Measurements from ENCODE around the gene UBE2H. TPM values are rescaled to one million over a fixed set of nuclear protein-coding genes. Genes with fewer than 3 reads are reported as not detected.

Gene UBE2H
- total RNA-seq, 1 experiment from 2014 or later: 115 TPM

DNA sequence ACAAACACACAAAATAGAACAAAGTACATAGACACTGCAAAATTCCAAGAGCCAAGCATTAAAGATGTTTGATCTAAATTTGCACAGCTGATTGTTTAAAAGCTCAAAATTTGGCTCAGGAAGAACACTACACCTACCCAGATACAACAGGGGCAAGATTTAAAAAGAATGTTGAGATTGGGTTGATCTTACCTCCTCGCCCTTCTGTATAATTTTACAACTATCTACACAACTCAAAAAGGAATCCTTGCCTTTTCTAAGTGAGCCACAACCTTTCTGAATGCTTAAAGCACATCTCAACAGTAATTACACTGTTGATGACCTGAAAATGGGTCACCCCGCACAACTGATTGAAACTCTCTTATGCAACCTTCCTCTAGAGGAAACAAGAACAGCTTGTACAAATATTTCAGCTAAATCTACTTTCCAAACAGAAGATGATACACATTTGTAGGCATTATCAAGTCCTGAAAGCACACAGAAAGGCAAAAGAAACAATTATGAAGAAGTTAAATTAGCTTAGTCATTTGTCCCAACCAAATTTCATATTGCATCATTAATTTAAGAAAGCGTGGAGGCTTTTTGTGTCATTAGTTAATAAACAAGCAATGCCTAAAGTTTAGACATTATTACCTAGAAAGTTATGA, 75.5 kb downstream of the UBE2H start:
- peaks cover 30% of the 10 kb centered on the region for H3K4me1 Mint-ChIP-seq (ENCODE audit: low read depth, unreplicated experiment)

DNA sequence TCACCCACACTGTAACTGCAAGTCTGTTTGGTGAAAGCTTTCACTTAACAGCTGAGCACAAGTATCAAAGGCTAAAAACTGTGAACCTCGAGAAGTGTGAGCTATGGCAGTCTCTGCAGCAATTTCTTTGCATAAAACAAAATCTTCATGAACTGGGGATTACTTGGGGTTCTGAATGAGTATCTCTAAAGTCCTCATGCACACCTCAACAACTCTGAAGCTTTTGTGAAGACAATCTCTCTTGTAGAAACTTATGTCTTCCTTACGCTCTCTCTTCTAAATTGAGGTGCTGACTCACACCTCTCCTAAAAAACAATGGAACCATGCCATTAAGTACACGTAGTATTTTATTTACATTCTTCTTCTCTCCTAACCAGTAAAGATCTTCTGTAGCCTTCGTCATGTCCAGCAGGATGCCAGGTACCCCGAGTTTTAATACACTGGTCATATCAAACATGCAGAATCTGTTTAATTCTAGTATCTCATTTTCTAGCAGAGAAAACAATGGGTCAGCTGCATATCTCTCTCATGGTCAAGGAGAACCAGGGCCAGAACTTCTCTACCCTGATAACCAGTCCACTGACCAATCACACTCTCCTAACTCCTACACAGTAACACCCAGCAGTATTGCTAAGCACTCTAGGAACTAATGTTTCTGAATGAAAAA, 76.9 kb downstream of the UBE2H start:
- Mint-ChIP-seq H3K27me3 (ENCODE audit: unreplicated experiment) (no peaks in the 10 kb centered on the region), H3K27ac (ENCODE audit: unreplicated experiment) (no peak overlapping the region), H3K9me3 (ENCODE audit: low read depth, unreplicated experiment) (no peaks in the 10 kb centered on the region), H3K4me3 (ENCODE audit: low read depth, unreplicated experiment) (no peak overlapping the region), H3K4me1 (ENCODE audit: low read depth, unreplicated experiment) (peaks cover 30% of the 10 kb centered on the region), H3K36me3 (ENCODE audit: insufficient read depth, unreplicated experiment) (peaks cover 24% of the 10 kb centered on the region)
- TF ChIP-seq, protein P1, sequence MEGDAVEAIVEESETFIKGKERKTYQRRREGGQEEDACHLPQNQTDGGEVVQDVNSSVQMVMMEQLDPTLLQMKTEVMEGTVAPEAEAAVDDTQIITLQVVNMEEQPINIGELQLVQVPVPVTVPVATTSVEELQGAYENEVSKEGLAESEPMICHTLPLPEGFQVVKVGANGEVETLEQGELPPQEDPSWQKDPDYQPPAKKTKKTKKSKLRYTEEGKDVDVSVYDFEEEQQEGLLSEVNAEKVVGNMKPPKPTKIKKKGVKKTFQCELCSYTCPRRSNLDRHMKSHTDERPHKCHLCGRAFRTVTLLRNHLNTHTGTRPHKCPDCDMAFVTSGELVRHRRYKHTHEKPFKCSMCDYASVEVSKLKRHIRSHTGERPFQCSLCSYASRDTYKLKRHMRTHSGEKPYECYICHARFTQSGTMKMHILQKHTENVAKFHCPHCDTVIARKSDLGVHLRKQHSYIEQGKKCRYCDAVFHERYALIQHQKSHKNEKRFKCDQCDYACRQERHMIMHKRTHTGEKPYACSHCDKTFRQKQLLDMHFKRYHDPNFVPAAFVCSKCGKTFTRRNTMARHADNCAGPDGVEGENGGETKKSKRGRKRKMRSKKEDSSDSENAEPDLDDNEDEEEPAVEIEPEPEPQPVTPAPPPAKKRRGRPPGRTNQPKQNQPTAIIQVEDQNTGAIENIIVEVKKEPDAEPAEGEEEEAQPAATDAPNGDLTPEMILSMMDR (IDR thresholded peaks at IDR 0.05; ENCODE audit: unreplicated experiment): no peak
- intact Hi-C loops (cut with micrococcal nuclease; ENCODE audit: unreplicated experiment): no loop called here
- no peak for DNase-seq
- BruUV-seq (replicated peaks): no TSS peak
- CTCF ChIA-PET: interaction anchor here (0.8 kb wide), 1 partner anchor 49 kb away, joined by 3 read pairs; no protein-coding TSS in a partner anchor

More for the DNA sequence above, 75.5 kb downstream of the UBE2H start:
- intact Hi-C loops (cut with micrococcal nuclease; ENCODE audit: unreplicated experiment): no loop called here
- TF ChIP-seq, protein P1 (IDR thresholded peaks at IDR 0.05; ENCODE audit: unreplicated experiment): no peak
- H3K27ac Mint-ChIP-seq (ENCODE audit: unreplicated experiment): no peak overlapping the region
- H3K36me3 Mint-ChIP-seq (ENCODE audit: insufficient read depth, unreplicated experiment): peaks cover 35% of the 10 kb centered on the region
- CTCF ChIA-PET: no interaction called here
- BruUV-seq (replicated peaks): no TSS peak
- no peak overlapping the region for H3K4me3 Mint-ChIP-seq (ENCODE audit: low read depth, unreplicated experiment)
- H3K9me3 Mint-ChIP-seq (ENCODE audit: low read depth, unreplicated experiment): no peaks in the 10 kb centered on the region
- no peaks in the 10 kb centered on the region for H3K27me3 Mint-ChIP-seq (ENCODE audit: unreplicated experiment)
- no peak for DNase-seq

DNA sequence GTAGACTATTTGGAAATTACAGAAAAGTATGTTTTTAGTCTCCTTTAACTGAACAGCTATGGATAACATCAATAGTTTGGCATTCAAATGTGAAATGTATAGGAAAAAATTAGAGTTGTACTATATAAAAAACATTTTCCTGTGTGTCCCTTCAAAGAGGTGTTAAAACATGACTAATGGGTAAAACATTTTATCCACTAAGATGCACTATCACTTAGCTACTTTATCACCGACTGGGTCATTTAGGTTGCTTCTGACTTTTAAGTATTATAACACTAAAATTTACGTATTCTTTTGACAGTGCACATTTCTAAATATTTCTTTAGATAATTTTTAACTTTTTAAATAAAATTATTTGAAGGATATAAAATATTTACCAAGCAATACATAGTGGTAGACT, 77.6 kb downstream of the UBE2H start:
- no TSS peak for BruUV-seq (replicated peaks)
- no peak for DNase-seq
- Mint-ChIP-seq H3K4me3 (ENCODE audit: low read depth, unreplicated experiment) (no peak overlapping the region), H3K9me3 (ENCODE audit: low read depth, unreplicated experiment) (no peaks in the 10 kb centered on the region), H3K36me3 (ENCODE audit: insufficient read depth, unreplicated experiment) (peaks cover 26% of the 10 kb centered on the region), H3K4me1 (ENCODE audit: low read depth, unreplicated experiment) (peaks cover 32% of the 10 kb centered on the region), H3K27ac (ENCODE audit: unreplicated experiment) (no peak overlapping the region), H3K27me3 (ENCODE audit: unreplicated experiment) (no peaks in the 10 kb centered on the region)
- intact Hi-C loops (cut with micrococcal nuclease; ENCODE audit: unreplicated experiment): no loop called here
- TF ChIP-seq, protein P1 (IDR thresholded peaks at IDR 0.05; ENCODE audit: unreplicated experiment): no peak
- CTCF ChIA-PET: no interaction called here

DNA sequence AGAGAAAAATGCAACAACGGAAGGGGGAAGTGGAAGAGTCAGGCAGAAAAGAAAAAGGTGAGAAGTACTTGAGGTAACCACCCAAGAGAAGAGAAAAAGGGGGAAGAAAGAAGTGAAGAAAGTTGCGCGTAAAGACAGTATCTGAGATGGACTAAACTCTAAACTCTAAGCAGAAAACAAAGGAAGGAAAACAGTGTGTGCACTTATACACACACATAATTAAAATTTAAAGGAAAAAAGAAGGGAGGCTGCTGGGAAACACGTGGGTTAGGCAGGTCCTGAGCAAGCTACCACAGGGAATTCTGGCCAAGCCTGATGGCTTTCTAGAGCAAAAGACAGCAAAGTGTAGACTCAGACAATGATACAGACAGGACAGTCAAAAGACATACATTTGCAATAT, 78.0 kb downstream of the UBE2H start:
- Mint-ChIP-seq H3K36me3 (ENCODE audit: insufficient read depth, unreplicated experiment) (peaks cover 26% of the 10 kb centered on the region), H3K27ac (ENCODE audit: unreplicated experiment) (no peak overlapping the region), H3K9me3 (ENCODE audit: low read depth, unreplicated experiment) (no peaks in the 10 kb centered on the region), H3K27me3 (ENCODE audit: unreplicated experiment) (no peaks in the 10 kb centered on the region), H3K4me1 (ENCODE audit: low read depth, unreplicated experiment) (peaks cover 37% of the 10 kb centered on the region), H3K4me3 (ENCODE audit: low read depth, unreplicated experiment) (no peak overlapping the region)
- CTCF ChIA-PET: no interaction called here
- TF ChIP-seq, protein P1 (IDR thresholded peaks at IDR 0.05; ENCODE audit: unreplicated experiment): no peak
- no peak for DNase-seq
- intact Hi-C loops (cut with micrococcal nuclease; ENCODE audit: unreplicated experiment): no loop called here
- no TSS peak for BruUV-seq (replicated peaks)
